NCI-H774 (cell line): ENCODE measurements around the gene MOBP.
A peak's percentile ranks its signal among the peaks of the same experiment; 100 is the strongest.
"Not testable (repeated sequence)": the region's sequence is repeated elsewhere in the genome, so short reads cannot be mapped to it uniquely, and the experiment has no call there.

ENCODE experiments used
- DNase-seq: peaks from one replicate; lab custom pipeline; 2025; lab: John Stamatoyannopoulos, UW

Gene MOBP

GRCh38 chr3:39467394-39468107 lies at the start of gene MOBP:
TSS of gene MOBP (plus strand) at chr3:39467680. CDS start at chr3:39502070, 34,390 bp downstream.
- DNase-seq = no peak

- not testable (repeated sequence) for DNase-seq
These were observed 48.8 kb upstream of the MOBP start for GRCh38 chr3:39418556-39419225.

GRCh38 chr3:39419742-39420315 lies 47.7 kb upstream of the MOBP start:
- DNase-seq = no peak

- DNase-seq = no peak
These were observed 46.9 kb upstream of the MOBP start for GRCh38 chr3:39420543-39420942.

GRCh38 chr3:39423436-39423970 lies 44.0 kb upstream of the MOBP start:
- no peak for DNase-seq

GRCh38 chr3:39426312-39426711 lies 41.2 kb upstream of the MOBP start:
- DNase-seq = no peak

GRCh38 chr3:39427506-39427905 lies 40.0 kb upstream of the MOBP start:
- no peak for DNase-seq

- DNase-seq = no peak
These were observed 38.7 kb upstream of the MOBP start for GRCh38 chr3:39428745-39429201.

GRCh38 chr3:39429466-39429865 lies 38.0 kb upstream of the MOBP start:
- DNase-seq = no peak

GRCh38 chr3:39432342-39432741 lies 35.1 kb upstream of the MOBP start:
- no peak for DNase-seq

GRCh38 chr3:39433642-39434041 lies 33.8 kb upstream of the MOBP start:
- DNase-seq = no peak

GRCh38 chr3:39434574-39434973 lies 32.9 kb upstream of the MOBP start:
- DNase-seq = no peak

- no peak for DNase-seq
These were observed 32.3 kb upstream of the MOBP start for GRCh38 chr3:39435006-39435748.

GRCh38 chr3:39438880-39439279 lies 28.6 kb upstream of the MOBP start:
- no peak for DNase-seq

- no peak for DNase-seq
These were observed 27.2 kb upstream of the MOBP start for GRCh38 chr3:39440316-39440715.

GRCh38 chr3:39443530-39443929 lies 23.9 kb upstream of the MOBP start:
- DNase-seq = no peak

- DNase-seq = no peak
These were observed 21.6 kb upstream of the MOBP start for GRCh38 chr3:39445927-39446326.

- no peak for DNase-seq
These were observed 21.0 kb upstream of the MOBP start for GRCh38 chr3:39446444-39446843.

- DNase-seq = peak; percentile 36
These were observed 19.6 kb upstream of the MOBP start for GRCh38 chr3:39447637-39448483.

- DNase-seq = no peak
These were observed 18.8 kb upstream of the MOBP start for GRCh38 chr3:39448506-39449233.

GRCh38 chr3:39449796-39450195 lies 17.7 kb upstream of the MOBP start:
- no peak for DNase-seq
